CD14-positive monocyte (primary cell): ENCODE data around the gene PCYT2. TPM values are rescaled to one million over a fixed set of nuclear protein-coding genes. Genes with fewer than 3 reads are reported as not detected.

Source experiments
- DNase-seq, 3 donors: peaks; one replicate each; pipeline ENCODE4 v3.0.0-alpha.2; 2011 to 2022
- H2AFZ ChIP-seq: 2 replicates; pipeline ENCODE4 v1.6.0; 2012; ENCODE audit warnings: mild to moderate bottlenecking, low read depth, low read length, inconsistent platforms; ENCODE audit not compliant: insufficient read depth, poor library complexity, severe bottlenecking
- H3K27ac ChIP-seq, 2 donors: 1 replicate in 1 of 2; 2 replicates in 1 of 2; pipeline ENCODE4 v1.5.1; 2012 to 2013; ENCODE audit warnings: low read length in 2 of 2, control low read depth in 1 of 2, inconsistent platforms in 1 of 2, low read depth in 1 of 2, mild to moderate bottlenecking in 1 of 2
- H3K27me3 ChIP-seq, 2 donors: one replicate each; pipeline versions ENCODE4 v1.6.0 to v1.6.1; 2011 to 2013; ENCODE audit warnings: low read length in 2 of 2; ENCODE audit not compliant: control insufficient read depth in 2 of 2, insufficient read depth in 2 of 2
- H3K36me3 ChIP-seq, 2 donors: replicated peaks in 1 of 2; 1 replicate in 1 of 2; 2 replicates in 1 of 2; pipeline versions ENCODE4 v1.5.1 to v1.6.1; 2012 to 2013; ENCODE audit warnings: low read length in 2 of 2, control low read depth in 1 of 2, inconsistent platforms in 1 of 2, mild to moderate bottlenecking in 1 of 2; ENCODE audit not compliant: insufficient read depth in 2 of 2, control insufficient read depth in 1 of 2
- H3K4me1 ChIP-seq, 2 donors: 1 replicate in 1 of 2; 2 replicates in 1 of 2; pipeline versions ENCODE4 v1.5.1 to v1.6.1; 2012 to 2013; ENCODE audit warnings: low read length in 2 of 2, control low read depth in 1 of 2, inconsistent platforms in 1 of 2, mild to moderate bottlenecking in 1 of 2, moderate library complexity in 1 of 2; ENCODE audit not compliant: insufficient read depth in 2 of 2, control insufficient read depth in 1 of 2
- H3K4me2 ChIP-seq: replicated peaks from 2 replicates; pipeline ENCODE3; 2012; ENCODE audit warnings: low read length, moderate library complexity, mild to moderate bottlenecking; ENCODE audit not compliant: poor library complexity, severe bottlenecking; ENCODE audit errors: extremely low read depth
- H3K4me3 ChIP-seq, 3 experiments: fragments of 200-600 bp in 1 of 3; sonication (generic) in 1 of 3; replicated peaks in 1 of 3; 1 replicate in 2 of 3; 2 replicates in 1 of 3; pipeline ENCODE4 v1.5.1; 2011 to 2013; ENCODE audit warnings: low read length in 3 of 3, mild to moderate bottlenecking in 3 of 3, control low read depth in 2 of 3, low read depth in 2 of 3, inconsistent platforms in 1 of 3, moderate library complexity in 1 of 3
- H3K79me2 ChIP-seq: 2 replicates; pipeline ENCODE4 v1.6.0; 2012; ENCODE audit warnings: mild to moderate bottlenecking, control low read depth, inconsistent platforms, low read length, moderate library complexity; ENCODE audit not compliant: insufficient read depth
- H3K9ac ChIP-seq: 2 replicates; pipeline ENCODE4 v1.6.0; 2017; ENCODE audit warnings: low read length, mild to moderate bottlenecking; ENCODE audit not compliant: insufficient read depth, poor library complexity, severe bottlenecking
- H3K9me3 ChIP-seq, 2 donors: replicated peaks in 1 of 2; 1 replicate in 1 of 2; 2 replicates in 1 of 2; pipeline versions ENCODE4 v1.5.1 to v1.6.1; 2012 to 2013; ENCODE audit warnings: low read length in 2 of 2, control low read depth in 1 of 2; ENCODE audit not compliant: control insufficient read depth in 1 of 2, insufficient read depth in 1 of 2
- H4K20me1 ChIP-seq: 2 replicates; pipeline ENCODE4 v1.6.0; 2012; ENCODE audit warnings: mild to moderate bottlenecking, low read length, control low read depth, moderate library complexity; ENCODE audit not compliant: insufficient read depth
- H3K27ac Mint-ChIP-seq, 7 donors: one replicate each; pipeline ENCODE4 v1.8.0; 2020; ENCODE audit warnings: mild to moderate bottlenecking in 7 of 7, mixed read lengths in 7 of 7, moderate library complexity in 6 of 7, inconsistent platforms in 2 of 7
- H3K27me3 Mint-ChIP-seq, 3 donors: one replicate each; pipeline ENCODE4 v1.8.0; 2021 to 2022; ENCODE audit warnings: low read depth in 3 of 3, mild to moderate bottlenecking in 3 of 3, mixed read lengths in 3 of 3, moderate library complexity in 3 of 3, inconsistent platforms in 1 of 3
- H3K36me3 Mint-ChIP-seq, 2 donors: one replicate each; pipeline ENCODE4 v1.8.0; 2020; ENCODE audit warnings: mixed read lengths in 2 of 2, inconsistent platforms in 1 of 2, mild to moderate bottlenecking in 1 of 2
- H3K4me1 Mint-ChIP-seq: one replicate; pipeline ENCODE4 v1.8.0; 2020; ENCODE audit warnings: mild to moderate bottlenecking, mixed read lengths
- H3K4me3 Mint-ChIP-seq, 2 donors: one replicate each; pipeline ENCODE4 v1.8.0; 2020; ENCODE audit warnings: mild to moderate bottlenecking in 2 of 2, mixed read lengths in 2 of 2, moderate library complexity in 1 of 2
- H3K9me3 Mint-ChIP-seq, 7 donors: one replicate each; pipeline ENCODE4 v1.8.0; 2020 to 2022; ENCODE audit warnings: mixed read lengths in 7 of 7, mild to moderate bottlenecking in 6 of 7, moderate library complexity in 6 of 7, inconsistent platforms in 2 of 7
- CTCF ChIP-seq: fragments of 200-600 bp; IDR thresholded peaks from one replicate; pipeline ENCODE4 v1.8.0; 2022; ENCODE audit warnings: antibody characterized with exemption, mild to moderate bottlenecking
- WGBS: methylation state at CpG from one replicate; pipeline ENCODE4 v1.1.5; 2013; ENCODE audit warnings: missing lambda C conversion rate; ENCODE audit not compliant: insufficient coverage; 5-methylcytosine and 5-hydroxymethylcytosine counted together
- intact Hi-C, 2 donors: fragments of 100-400 bp; cut with micrococcal nuclease; formaldehyde crosslinking; loops; one replicate each; pipeline versions ENCODE4 v1.15.0 to v1.15.1; 2023
- polyA plus RNA-seq, 3 donors: library from polyadenylated mRNA; depleted of rRNA in 1 of 3; unstranded in 2 of 3; stranded (reverse) in 1 of 3; fragments of 300-500 nt in 2 of 3; fragments of >200 nt in 1 of 3; fragmentation: Illumina TruSeq in 2 of 3; gene quantifications; 1 replicate in 2 of 3; 2 replicates in 1 of 3; pipeline ENCODE4 v1.2.3, GENCODE V29; 2012 to 2021

Gene PCYT2
- polyA plus RNA-seq, 3 donors, result 10.7 to 14.5 (median 11.0) TPM

- H3K36me3 Mint-ChIP-seq, result peaks cover 58 to 71% of the 10 kb centered on the region in 2 donors
- intact Hi-C loops, result no loop called here
- peaks cover 17% of the 10 kb centered on the region for H3K79me2 ChIP-seq
- H3K27me3 ChIP-seq, result peaks cover 3 to 19% of the 10 kb centered on the region in 2 donors
- no peak overlapping the region for H3K27ac ChIP-seq
- H3K4me3 Mint-ChIP-seq, result no peak overlapping the region
- H3K27me3 Mint-ChIP-seq, result peaks cover 18 to 26% (median 19%) of the 10 kb centered on the region in 3 donors
- peaks cover 2% of the 10 kb centered on the region for H3K4me1 Mint-ChIP-seq
- H2AFZ ChIP-seq, result no peak overlapping the region
- peaks cover 0 to 12% of the 10 kb centered on the region in 2 donors for H3K4me1 ChIP-seq
- peaks cover 40 to 69% of the 10 kb centered on the region in 2 donors for H3K36me3 ChIP-seq
- DNase-seq, result no peak
- no peak overlapping the region for H3K9ac ChIP-seq
- TF ChIP-seq CTCF, result no peak
- WGBS, result 95% methylated on average over 17 of the region's 19 CpGs
- no peak overlapping the region for H3K27ac Mint-ChIP-seq
- peaks cover 0 to 9% (median 0%) of the 10 kb centered on the region in 7 donors for H3K9me3 Mint-ChIP-seq
- no peaks in the 10 kb centered on the region for H3K9me3 ChIP-seq
- no peak overlapping the region for H3K4me3 ChIP-seq
- peaks cover 27% of the 10 kb centered on the region for H4K20me1 ChIP-seq
- H3K4me2 ChIP-seq, result no peak overlapping the region
These were observed 13.0 kb downstream of the PCYT2 start for GRCh38 chr17:81898029-81898866.

- Histone ChIP-seq H3K27me3 (no peaks in the 10 kb centered on the region), H3K4me3 (no peak overlapping the region), H3K79me2 (peaks cover 38% of the 10 kb centered on the region), H2AFZ (no peak overlapping the region), H3K4me2 (no peak overlapping the region), H4K20me1 (peaks cover 24% of the 10 kb centered on the region), H3K9ac (no peak overlapping the region), H3K4me1 (peaks cover 11 to 17% of the 10 kb centered on the region in 2 donors), H3K9me3 (no peaks in the 10 kb centered on the region), H3K27ac (no peak overlapping the region), H3K36me3 (peaks cover 40 to 65% of the 10 kb centered on the region in 2 donors)
- Mint-ChIP-seq H3K9me3 (peaks cover 0 to 2% (median 0%) of the 10 kb centered on the region in 7 donors), H3K4me3 (no peak overlapping the region), H3K27ac (no peak overlapping the region), H3K4me1 (peaks cover 11% of the 10 kb centered on the region), H3K36me3 (peaks cover 48 to 62% of the 10 kb centered on the region in 2 donors), H3K27me3 (peaks cover 0 to 3% (median 2%) of the 10 kb centered on the region in 3 donors)
- 100% methylated on average over 7 of the region's 11 CpGs for WGBS
- TF ChIP-seq CTCF, result no peak
- DNase-seq, result no peak
- intact Hi-C loops, result no loop called here
These were observed 15.8 kb downstream of the PCYT2 start for GRCh38 chr17:81895400-81895799.
